HEK293 (cell line): ENCODE results near the gene OPHN1.

ENCODE experiments used
- CTCF ChIP-seq: fragments of 450-650 bp; formaldehyde crosslinking; IDR thresholded peaks from 2 replicates; pipeline ENCODE4 v1.5.1; 2016; ENCODE audit warnings: missing biosample characterization, missing genetic modification characterization
- OSR2 ChIP-seq: fragments of 450-650 bp; formaldehyde crosslinking; IDR thresholded peaks from 2 replicates; pipeline ENCODE4 v1.5.1; 2016; ENCODE audit warnings: missing biosample characterization, missing genetic modification characterization
- PRDM2 ChIP-seq: fragments of 450-650 bp; formaldehyde crosslinking; IDR thresholded peaks from 2 replicates; pipeline ENCODE4 v1.5.1; 2016; ENCODE audit warnings: missing biosample characterization, missing genetic modification characterization, borderline replicate concordance
- TSHZ1 ChIP-seq: fragments of 450-650 bp; formaldehyde crosslinking; IDR thresholded peaks from 2 replicates; pipeline ENCODE4 v1.5.1; 2016; ENCODE audit warnings: missing biosample characterization, missing genetic modification characterization, borderline replicate concordance
- ZNF146 ChIP-seq: fragments of 450-650 bp; formaldehyde crosslinking; IDR thresholded peaks from 2 replicates; pipeline ENCODE4 v1.5.1; 2016; ENCODE audit warnings: missing biosample characterization, missing genetic modification characterization

- no peak for TF ChIP-seq CTCF (tag by site-specific recombination)
- TF ChIP-seq TSHZ1 (tag by site-specific recombination) = no peak
- TF ChIP-seq ZNF146 (tag by site-specific recombination) = no peak
- TF ChIP-seq PRDM2 = no peak
- TF ChIP-seq OSR2 (tag by site-specific recombination) = no peak
Measured at GRCh38 chrX:68419975-68420374, 13.3 kb downstream of the OPHN1 start.
